Measurements from ENCODE around the gene SDHB.

Gene SDHB

DNA sequence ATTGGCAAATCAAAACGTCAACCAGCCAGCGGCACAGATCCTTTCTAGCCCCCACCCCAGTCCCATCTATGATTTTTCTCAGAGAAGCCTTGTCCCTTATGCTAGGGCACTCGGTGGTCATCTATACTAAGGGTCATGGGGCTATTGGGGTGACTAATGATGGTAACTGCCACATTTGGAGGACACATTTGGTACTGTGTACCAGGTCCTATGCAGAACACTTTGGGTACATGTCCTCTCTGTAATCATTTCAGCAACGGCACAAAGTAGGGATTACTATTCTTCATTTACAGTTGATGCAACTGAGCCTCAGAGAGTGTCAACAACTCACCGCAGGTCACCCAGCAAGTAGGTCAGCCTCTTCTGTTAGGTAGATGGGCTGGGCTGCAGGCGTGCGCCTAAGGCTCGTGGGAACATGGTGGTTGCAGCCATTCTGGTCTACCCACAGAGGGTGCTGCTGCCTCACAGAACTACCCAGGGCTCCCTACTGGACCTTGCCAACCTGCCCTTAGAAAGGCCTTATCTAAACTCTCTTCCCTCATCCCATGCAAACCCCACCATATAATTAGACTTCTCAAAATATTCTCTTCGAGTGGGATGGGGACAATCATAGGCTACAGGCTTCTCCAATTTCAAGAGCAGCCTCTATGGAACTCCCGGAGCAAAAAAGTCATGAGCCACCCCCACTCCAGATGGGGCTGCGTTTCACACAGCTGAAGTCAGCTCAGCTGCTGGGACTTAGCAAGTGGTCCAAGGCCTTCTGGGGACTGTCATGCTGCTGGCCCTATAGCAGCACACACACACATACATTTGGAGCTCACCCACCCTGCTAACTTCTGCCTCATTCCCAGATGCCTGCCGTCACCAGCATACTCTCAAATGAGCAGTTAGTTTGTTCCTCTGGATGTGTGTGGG lies 5.8 kb upstream of the SDHB start:
- H4K5ac ChIP-seq (ENCODE audit: low read length) = no peak overlapping the region
- H3K23ac ChIP-seq (ENCODE audit: low read length) = no peak overlapping the region
- peak; percentile 88 for DNase-seq
- no peaks in the 10 kb centered on the region for H3K4me1 ChIP-seq (ENCODE audit: control insufficient read depth, low read depth, low read length)
- no peak overlapping the region for H3K4ac ChIP-seq (ENCODE audit: low read depth, low read length)
- H2BK5ac ChIP-seq (ENCODE audit: low read length) = no peak overlapping the region
- no peak overlapping the region for H3K9ac ChIP-seq (ENCODE audit: low read length)
- no peaks in the 10 kb centered on the region for H3K27me3 ChIP-seq (ENCODE audit: insufficient read depth, low read length, poor library complexity)
- WGBS (ENCODE audit: extremely low coverage, insufficient coverage, low lambda C conversion rate) = no CpG with 5 or more reads among the region's 12 CpGs
- no peak overlapping the region for H2AK5ac ChIP-seq (ENCODE audit: low read length)
- H2BK15ac ChIP-seq (replicated peaks; ENCODE audit: low read depth) = no peak overlapping the region
- H3K27ac ChIP-seq (ENCODE audit: low read depth, low read length) = peak overlapping the region; percentile 12
- no peaks in the 10 kb centered on the region for H3K79me2 ChIP-seq (ENCODE audit: control insufficient read depth, insufficient read depth, low read length)
- no peak overlapping the region for H3K4me2 ChIP-seq (ENCODE audit: low read length)
- H3K79me1 ChIP-seq (ENCODE audit: low read length) = no peaks in the 10 kb centered on the region
- no peaks in the 10 kb centered on the region for H3K36me3 ChIP-seq (ENCODE audit: control insufficient read depth, insufficient read depth, low read length)
- H3K56ac ChIP-seq (ENCODE audit: low read length) = no peak overlapping the region
- no peak overlapping the region for H3K4me3 ChIP-seq (ENCODE audit: low read length)
- H4K8ac ChIP-seq (ENCODE audit: low read depth, low read length) = no peak overlapping the region
- no peak overlapping the region for H3K18ac ChIP-seq (ENCODE audit: low read length)
- no peak overlapping the region for H2BK120ac ChIP-seq (ENCODE audit: low read depth, low read length)

DNA sequence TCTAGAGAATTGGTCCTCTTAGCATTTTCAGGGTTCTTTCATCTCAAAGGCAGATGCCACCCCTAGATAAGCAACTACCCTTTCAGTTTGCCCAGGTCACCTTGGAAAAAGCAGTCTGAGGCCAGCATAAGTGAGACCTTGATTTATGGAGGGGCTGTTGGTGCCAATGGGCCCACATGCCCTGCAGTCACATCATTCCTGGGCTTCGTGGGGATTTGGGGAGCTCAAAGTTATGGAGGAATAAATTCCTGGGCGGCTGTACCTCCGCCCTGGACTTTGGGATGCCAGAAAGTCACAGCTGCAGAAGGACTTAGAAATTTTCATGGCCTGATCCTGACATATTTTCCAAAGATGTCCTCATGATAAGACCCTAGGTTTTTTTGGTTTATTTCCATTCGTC lies 2.7 kb upstream of the SDHB start:
- no CpG with 5 or more reads among the region's 4 CpGs for WGBS (ENCODE audit: extremely low coverage, insufficient coverage, low lambda C conversion rate)

DNA sequence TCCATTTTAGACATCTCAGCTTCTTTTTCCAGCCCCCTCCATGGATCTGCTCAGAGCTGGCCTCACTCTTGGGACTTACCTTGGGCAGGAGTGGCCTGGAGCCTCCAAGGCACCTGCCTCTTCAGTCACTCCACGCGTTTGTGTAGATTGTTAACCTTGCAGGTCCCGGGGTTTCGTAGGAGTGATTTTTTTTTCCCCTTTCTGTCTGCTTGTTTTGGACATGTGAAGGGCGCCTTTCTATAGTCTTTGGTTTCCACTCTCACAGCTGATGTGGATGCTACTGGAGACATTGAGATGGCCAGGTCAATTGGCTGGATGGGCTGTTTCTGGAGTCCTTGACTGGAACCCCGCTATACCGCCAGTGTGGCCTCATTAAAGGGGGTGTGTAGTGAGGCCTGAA lies 2.0 kb upstream of the SDHB start:
- Histone ChIP-seq H3K79me1 (ENCODE audit: low read length) (peaks cover 9% of the 10 kb centered on the region), H2AK5ac (ENCODE audit: low read length) (no peak overlapping the region), H3K4me2 (ENCODE audit: low read length) (no peak overlapping the region), H3K4me1 (ENCODE audit: control insufficient read depth, low read depth, low read length) (peaks cover 3% of the 10 kb centered on the region), H3K18ac (ENCODE audit: low read length) (no peak overlapping the region), H3K27ac (ENCODE audit: low read depth, low read length) (no peak overlapping the region), H3K79me2 (ENCODE audit: control insufficient read depth, insufficient read depth, low read length) (peaks cover 21% of the 10 kb centered on the region), H2BK120ac (ENCODE audit: low read depth, low read length) (no peak overlapping the region), H3K23ac (ENCODE audit: low read length) (no peak overlapping the region), H3K4me3 (ENCODE audit: low read length) (no peak overlapping the region), H3K9ac (ENCODE audit: low read length) (no peak overlapping the region), H3K27me3 (ENCODE audit: insufficient read depth, low read length, poor library complexity) (no peaks in the 10 kb centered on the region), H3K36me3 (ENCODE audit: control insufficient read depth, insufficient read depth, low read length) (no peaks in the 10 kb centered on the region), H3K56ac (ENCODE audit: low read length) (no peak overlapping the region), H4K8ac (ENCODE audit: low read depth, low read length) (no peak overlapping the region), H4K5ac (ENCODE audit: low read length) (no peak overlapping the region), H2BK15ac (replicated peaks; ENCODE audit: low read depth) (no peak overlapping the region), H2BK5ac (ENCODE audit: low read length) (no peak overlapping the region), H3K4ac (ENCODE audit: low read depth, low read length) (no peak overlapping the region)
- DNase-seq = no peak
- WGBS (ENCODE audit: extremely low coverage, insufficient coverage, low lambda C conversion rate) = no CpG with 5 or more reads among the region's 7 CpGs

More for the DNA sequence above, 2.7 kb upstream of the SDHB start:
- Histone ChIP-seq H3K4ac (ENCODE audit: low read depth, low read length) (no peak overlapping the region), H2BK5ac (ENCODE audit: low read length) (no peak overlapping the region), H3K4me2 (ENCODE audit: low read length) (no peak overlapping the region), H3K36me3 (ENCODE audit: control insufficient read depth, insufficient read depth, low read length) (no peaks in the 10 kb centered on the region), H3K79me1 (ENCODE audit: low read length) (peaks cover 9% of the 10 kb centered on the region), H4K8ac (ENCODE audit: low read depth, low read length) (no peak overlapping the region), H3K23ac (ENCODE audit: low read length) (no peak overlapping the region), H3K18ac (ENCODE audit: low read length) (no peak overlapping the region), H3K9ac (ENCODE audit: low read length) (no peak overlapping the region), H2BK15ac (replicated peaks; ENCODE audit: low read depth) (no peak overlapping the region), H4K5ac (ENCODE audit: low read length) (no peak overlapping the region), H3K79me2 (ENCODE audit: control insufficient read depth, insufficient read depth, low read length) (peaks cover 18% of the 10 kb centered on the region), H2BK120ac (ENCODE audit: low read depth, low read length) (no peak overlapping the region), H3K27me3 (ENCODE audit: insufficient read depth, low read length, poor library complexity) (no peaks in the 10 kb centered on the region), H3K56ac (ENCODE audit: low read length) (no peak overlapping the region), H3K4me3 (ENCODE audit: low read length) (no peak overlapping the region), H3K4me1 (ENCODE audit: control insufficient read depth, low read depth, low read length) (peaks cover 3% of the 10 kb centered on the region), H3K27ac (ENCODE audit: low read depth, low read length) (no peak overlapping the region), H2AK5ac (ENCODE audit: low read length) (no peak overlapping the region)
- DNase-seq = no peak

DNA sequence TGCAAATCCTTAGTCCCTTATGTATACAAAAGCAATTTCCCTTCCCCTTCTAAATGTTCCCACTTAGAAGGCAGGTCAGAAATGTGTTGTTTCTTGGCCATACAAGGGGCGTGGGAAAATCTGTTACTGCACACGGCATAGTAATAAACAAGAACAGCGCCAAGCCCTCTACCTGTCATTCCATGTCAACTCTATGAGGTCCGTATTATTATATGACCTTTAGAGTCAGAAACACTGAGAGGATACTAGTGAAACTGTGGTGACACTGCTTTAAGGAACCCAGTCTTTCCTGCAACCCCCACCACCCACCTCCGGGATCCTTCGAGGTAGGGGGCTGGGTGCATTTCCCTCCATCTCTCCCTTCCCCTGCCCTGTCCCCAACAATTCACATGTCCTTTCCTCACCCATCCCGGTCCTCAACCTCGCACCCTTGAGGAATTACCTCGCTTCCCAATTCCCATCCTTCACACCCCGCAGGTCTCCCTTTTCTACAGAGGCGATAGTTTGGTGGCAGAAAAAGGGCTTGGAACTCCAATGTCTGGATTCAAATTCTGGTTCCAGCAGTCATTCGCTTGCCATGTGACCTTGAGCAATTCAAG lies 647 bp downstream of the SDHB start:
- Histone ChIP-seq H3K4me1 (ENCODE audit: control insufficient read depth, low read depth, low read length) (peaks cover 3% of the 10 kb centered on the region), H3K9ac (ENCODE audit: low read length) (peak overlapping the region; percentile 87), H2BK5ac (ENCODE audit: low read length) (no peak overlapping the region), H3K4ac (ENCODE audit: low read depth, low read length) (no peak overlapping the region), H3K4me2 (ENCODE audit: low read length) (peak overlapping the region; percentile 99), H3K79me1 (ENCODE audit: low read length) (peaks cover 9% of the 10 kb centered on the region), H4K8ac (ENCODE audit: low read depth, low read length) (no peak overlapping the region), H2BK120ac (ENCODE audit: low read depth, low read length) (no peak overlapping the region), H4K5ac (ENCODE audit: low read length) (no peak overlapping the region), H3K27me3 (ENCODE audit: insufficient read depth, low read length, poor library complexity) (no peaks in the 10 kb centered on the region), H3K36me3 (ENCODE audit: control insufficient read depth, insufficient read depth, low read length) (no peaks in the 10 kb centered on the region), H2AK5ac (ENCODE audit: low read length) (peak overlapping the region; percentile 94), H3K18ac (ENCODE audit: low read length) (no peak overlapping the region), H3K4me3 (ENCODE audit: low read length) (peak overlapping the region; percentile 96), H3K27ac (ENCODE audit: low read depth, low read length) (no peak overlapping the region), H2BK15ac (replicated peaks; ENCODE audit: low read depth) (no peak overlapping the region), H3K23ac (ENCODE audit: low read length) (peak overlapping the region; percentile 66), H3K56ac (ENCODE audit: low read length) (peak overlapping the region; percentile 99), H3K79me2 (ENCODE audit: control insufficient read depth, insufficient read depth, low read length) (peaks cover 21% of the 10 kb centered on the region)
- no peak for DNase-seq
- WGBS (ENCODE audit: extremely low coverage, insufficient coverage, low lambda C conversion rate) = no CpG with 5 or more reads among the region's 12 CpGs

GRCh38 chr1:17052641-17053040 lies 1.2 kb downstream of the SDHB start:
- Histone ChIP-seq H3K4me2 (ENCODE audit: low read length) (peak overlapping the region; percentile 99), H3K79me1 (ENCODE audit: low read length) (peaks cover 9% of the 10 kb centered on the region), H2BK120ac (ENCODE audit: low read depth, low read length) (no peak overlapping the region), H3K27ac (ENCODE audit: low read depth, low read length) (no peak overlapping the region), H4K5ac (ENCODE audit: low read length) (no peak overlapping the region), H3K4me1 (ENCODE audit: control insufficient read depth, low read depth, low read length) (peaks cover 3% of the 10 kb centered on the region), H3K4me3 (ENCODE audit: low read length) (no peak overlapping the region), H2AK5ac (ENCODE audit: low read length) (no peak overlapping the region), H3K18ac (ENCODE audit: low read length) (no peak overlapping the region), H3K4ac (ENCODE audit: low read depth, low read length) (no peak overlapping the region), H2BK15ac (replicated peaks; ENCODE audit: low read depth) (no peak overlapping the region), H4K8ac (ENCODE audit: low read depth, low read length) (no peak overlapping the region), H3K79me2 (ENCODE audit: control insufficient read depth, insufficient read depth, low read length) (peaks cover 21% of the 10 kb centered on the region), H3K36me3 (ENCODE audit: control insufficient read depth, insufficient read depth, low read length) (no peaks in the 10 kb centered on the region), H3K23ac (ENCODE audit: low read length) (no peak overlapping the region), H3K9ac (ENCODE audit: low read length) (peak overlapping the region; percentile 87), H3K56ac (ENCODE audit: low read length) (no peak overlapping the region), H2BK5ac (ENCODE audit: low read length) (no peak overlapping the region), H3K27me3 (ENCODE audit: insufficient read depth, low read length, poor library complexity) (no peaks in the 10 kb centered on the region)
- DNase-seq = no peak

Data from mesendoderm (in vitro differentiated cells).